NCI-H1694 (cell line): Measurements from ENCODE around the gene KIZ.
"Not testable (repeated sequence)": the region's sequence is repeated elsewhere in the genome, so short reads cannot be mapped to it uniquely, and the experiment has no call there.

ENCODE experiments used
- DNase-seq: peaks from one replicate; lab custom pipeline; 2025; lab: John Stamatoyannopoulos, UW

Gene KIZ

GRCh38 chr20:21230220-21230619 is 104.3 kb downstream of the KIZ start:
- DNase-seq = no peak

- no peak for DNase-seq
These were observed 104.8 kb downstream of the KIZ start for GRCh38 chr20:21230686-21231085.

GRCh38 chr20:21232546-21233280 is 106.8 kb downstream of the KIZ start:
- no peak for DNase-seq

- no peak for DNase-seq
These were observed 108.4 kb downstream of the KIZ start for GRCh38 chr20:21234324-21234723.

GRCh38 chr20:21234806-21235483 is 109.1 kb downstream of the KIZ start:
- DNase-seq = no peak

GRCh38 chr20:21235484-21236445 is 109.9 kb downstream of the KIZ start:
- peak; percentile 50 for DNase-seq

- no peak for DNase-seq
These were observed 112.3 kb downstream of the KIZ start for GRCh38 chr20:21237956-21238799.

GRCh38 chr20:21238818-21239536 is 113.1 kb downstream of the KIZ start:
- no peak for DNase-seq

GRCh38 chr20:21240394-21240793 is 114.5 kb downstream of the KIZ start:
- no peak for DNase-seq

- DNase-seq = no peak
These were observed 115.5 kb downstream of the KIZ start for GRCh38 chr20:21241406-21241805.

- DNase-seq = no peak
These were observed 117.9 kb downstream of the KIZ start for GRCh38 chr20:21243811-21244210.

GRCh38 chr20:21244808-21245207 is 118.9 kb downstream of the KIZ start:
- no peak for DNase-seq

GRCh38 chr20:21246161-21246560 is 120.3 kb downstream of the KIZ start:
- no peak for DNase-seq

GRCh38 chr20:21247603-21248095 is 121.8 kb downstream of the KIZ start:
- DNase-seq = not testable (repeated sequence)

- no peak for DNase-seq
These were observed 125.4 kb downstream of the KIZ start for GRCh38 chr20:21251278-21251677.

GRCh38 chr20:21257192-21257591 is 131.3 kb downstream of the KIZ start:
- DNase-seq = no peak

- no peak for DNase-seq
These were observed 132.5 kb downstream of the KIZ start for GRCh38 chr20:21258411-21258810.

- DNase-seq = no peak
These were observed 133.5 kb downstream of the KIZ start for GRCh38 chr20:21259346-21259745.

- DNase-seq = no peak
These were observed 136.9 kb downstream of the KIZ start for GRCh38 chr20:21262812-21263211.

GRCh38 chr20:21265261-21266190 is 139.6 kb downstream of the KIZ start:
- no peak for DNase-seq
